NCI-H128 (cell line): ENCODE measurements around the gene CCDC134.
"Not testable (repeated sequence)": the region's sequence is repeated elsewhere in the genome, so short reads cannot be mapped to it uniquely, and the experiment has no call there.

Experiments
- DNase-seq: peaks from one replicate; lab custom pipeline; 2025; ENCODE audit not compliant: unreplicated experiment; lab: John Stamatoyannopoulos, UW

The CCDC134 gene

DNA sequence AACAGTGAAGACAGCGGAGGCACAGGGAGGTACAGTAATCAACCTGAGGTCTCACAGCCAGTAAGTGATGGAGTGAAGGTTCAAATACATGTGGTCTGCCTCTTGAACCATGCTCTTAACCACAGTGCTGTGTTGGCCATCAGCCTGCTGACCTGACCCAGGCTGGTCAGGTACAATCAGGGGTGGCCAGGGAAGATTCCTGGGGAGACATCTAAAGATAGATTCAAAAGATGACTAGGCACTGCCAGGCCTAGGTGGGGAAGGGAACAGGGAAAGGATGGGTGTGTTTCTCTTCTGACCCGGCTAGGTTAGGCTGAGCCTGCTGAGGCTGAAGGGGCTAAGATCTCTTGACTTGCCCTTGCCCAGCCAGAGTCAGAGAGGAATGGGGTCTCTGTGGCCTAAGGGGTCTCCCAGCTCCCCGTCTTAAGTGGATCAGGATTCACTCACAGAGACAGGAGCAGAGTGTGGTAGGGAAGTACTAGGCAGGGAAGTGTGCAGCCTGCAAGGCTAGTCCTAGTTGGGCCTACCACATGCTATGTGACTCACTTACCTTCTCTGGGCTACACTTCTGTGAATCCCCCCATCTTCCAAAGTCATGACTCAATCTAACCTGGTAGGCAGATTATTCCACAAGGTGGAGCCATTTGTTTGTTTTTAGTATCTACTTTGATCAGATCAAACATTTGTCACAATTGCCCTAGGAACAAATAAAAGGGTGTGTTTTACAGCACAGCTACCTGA lies 22.0 kb downstream of the CCDC134 start:
- no peak for DNase-seq

DNA sequence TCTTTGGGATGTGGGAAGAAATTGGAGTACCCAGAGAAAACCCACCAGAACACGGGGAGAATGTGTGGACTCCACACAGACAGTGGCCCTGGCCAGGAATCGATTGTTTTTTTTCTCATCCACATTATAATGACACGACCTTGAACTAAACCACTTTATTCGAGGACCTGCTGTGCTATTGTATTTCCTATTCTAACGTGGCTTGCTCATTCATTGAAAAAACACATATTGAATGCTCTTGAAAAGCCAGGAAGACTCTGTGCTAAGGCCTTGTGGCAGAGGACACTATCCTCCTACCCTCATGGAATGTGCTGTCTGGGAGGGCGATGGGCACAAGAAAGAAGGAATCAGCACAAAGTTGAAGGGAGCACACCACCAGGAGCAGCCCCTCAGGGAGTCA lies 23.3 kb downstream of the CCDC134 start:
- DNase-seq: no peak

DNA sequence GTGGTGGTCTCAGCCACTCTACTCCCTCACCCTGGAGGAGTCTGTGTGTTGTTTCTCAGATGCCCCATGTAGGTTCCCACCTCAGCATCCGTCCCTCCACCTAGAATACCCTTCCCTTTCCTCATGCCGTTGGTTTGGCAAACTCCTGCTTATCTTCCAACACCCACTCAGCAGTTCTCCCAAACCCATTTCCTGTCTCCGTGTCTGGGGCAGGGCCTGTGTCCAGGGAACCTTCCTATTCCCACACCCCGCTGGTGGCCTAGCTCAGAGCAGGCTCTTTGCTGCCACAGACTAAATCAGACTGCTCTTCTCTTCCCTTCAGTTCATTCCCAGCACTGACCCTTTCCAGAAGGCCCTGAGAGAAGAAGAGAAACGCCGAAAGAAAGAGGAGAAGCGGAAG lies 24.9 kb downstream of the CCDC134 start:
- no peak for DNase-seq

DNA sequence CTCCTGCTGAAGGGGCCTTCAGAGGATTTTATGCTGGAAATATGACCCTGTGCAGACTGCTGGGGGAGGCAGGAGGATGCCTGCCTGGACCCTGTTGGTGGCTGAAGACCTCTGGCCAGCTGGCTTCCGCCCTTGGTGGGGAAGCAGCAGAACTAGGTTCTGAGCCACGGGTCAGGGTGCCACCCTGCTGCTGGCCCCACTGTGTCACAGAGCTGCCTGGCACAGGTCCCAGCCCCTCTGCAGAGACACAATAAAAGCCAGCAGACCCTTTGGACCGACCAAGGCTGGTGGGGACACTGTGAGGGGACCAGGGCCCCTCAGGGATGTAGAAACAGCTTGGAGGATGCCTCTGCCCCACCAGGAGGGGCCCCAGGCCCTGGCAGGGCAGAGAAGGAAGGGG lies 25.5 kb downstream of the CCDC134 start:
- DNase-seq: no peak

DNA sequence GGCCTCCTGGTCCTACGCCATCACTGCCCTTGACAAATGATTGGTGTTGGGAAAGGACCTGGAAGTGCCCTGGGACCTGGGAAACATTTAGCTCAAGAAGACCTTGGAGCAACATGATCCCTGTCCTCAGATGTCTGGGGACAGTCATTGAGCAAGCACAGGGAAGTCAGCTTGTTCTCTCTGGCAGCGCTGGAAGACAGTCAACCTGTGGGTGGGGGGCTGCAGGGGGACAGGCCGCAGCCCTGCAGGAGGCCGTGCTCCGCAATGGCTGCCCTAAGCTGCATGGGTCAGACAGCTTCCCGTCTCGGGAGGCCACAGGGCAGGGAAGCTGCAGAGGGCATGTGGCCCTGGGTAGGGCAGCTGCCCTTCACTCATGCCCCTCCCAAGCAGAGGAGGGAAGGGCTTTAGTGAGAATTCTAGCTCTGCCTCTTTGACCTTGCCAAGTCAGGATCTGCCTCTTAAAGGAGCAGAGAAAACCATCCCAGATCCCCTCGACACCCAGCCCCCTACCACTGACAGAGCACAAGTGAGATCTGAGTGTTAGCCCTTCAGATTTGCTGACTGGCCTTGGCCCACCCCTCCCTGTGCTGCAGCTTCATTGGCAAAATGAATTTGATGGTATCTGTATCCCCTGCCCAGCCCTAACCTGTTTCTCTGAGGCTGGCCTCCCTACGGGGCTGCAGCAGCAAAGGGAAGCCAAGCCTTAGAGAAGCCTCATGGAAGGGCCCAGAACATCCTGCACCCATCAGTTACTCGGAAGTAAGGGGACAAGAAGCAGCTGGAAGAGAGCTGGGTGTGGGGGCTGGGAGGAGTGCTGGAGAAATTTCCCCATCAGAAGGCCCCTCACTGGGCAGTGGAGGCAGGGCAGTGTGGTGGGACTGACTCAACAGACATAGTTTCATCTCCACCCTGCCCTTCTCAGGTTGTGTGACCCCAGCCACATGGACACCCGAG lies 26.2 kb downstream of the CCDC134 start:
- DNase-seq: no peak

DNA sequence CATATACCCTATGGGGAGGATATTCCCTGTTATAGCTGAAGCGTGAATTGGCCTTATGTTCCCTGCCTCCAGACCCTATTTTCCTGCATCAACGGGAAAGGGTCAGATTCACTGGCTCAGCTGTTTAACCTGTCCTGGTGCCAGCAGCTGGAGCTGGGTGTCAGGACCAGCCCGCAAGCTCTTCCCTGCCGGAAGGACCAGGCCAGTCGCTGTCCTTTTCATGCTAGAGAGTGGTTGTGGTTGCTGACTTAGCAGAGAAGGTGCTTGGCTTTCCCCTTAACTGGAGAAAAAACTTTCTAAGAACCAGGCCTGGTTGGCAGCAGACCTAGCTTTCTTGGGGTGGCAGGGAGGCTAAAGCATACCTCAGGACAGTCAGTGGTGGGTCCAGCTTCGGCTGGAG lies 27.2 kb downstream of the CCDC134 start:
- DNase-seq: no peak

DNA sequence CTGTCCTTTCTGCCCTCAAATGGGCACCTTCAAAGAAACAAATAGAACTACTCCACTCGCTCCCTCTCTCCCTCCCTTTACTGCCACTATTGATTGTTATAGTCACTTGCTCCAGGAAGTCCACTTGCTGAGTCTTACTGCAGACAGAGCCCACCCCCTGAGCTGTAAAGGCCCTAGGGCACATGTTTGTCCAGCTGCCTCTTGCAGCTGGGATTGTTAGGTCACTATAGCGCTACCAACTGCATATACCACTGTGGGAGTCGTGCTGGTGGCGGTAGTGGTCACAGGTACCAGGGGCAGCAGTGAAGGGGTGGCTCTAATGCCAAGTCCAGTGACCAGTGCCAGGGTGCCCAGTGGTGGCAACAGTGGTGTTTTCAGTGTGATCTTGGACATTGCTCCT lies 28.0 kb downstream of the CCDC134 start:
- no peak for DNase-seq

DNA sequence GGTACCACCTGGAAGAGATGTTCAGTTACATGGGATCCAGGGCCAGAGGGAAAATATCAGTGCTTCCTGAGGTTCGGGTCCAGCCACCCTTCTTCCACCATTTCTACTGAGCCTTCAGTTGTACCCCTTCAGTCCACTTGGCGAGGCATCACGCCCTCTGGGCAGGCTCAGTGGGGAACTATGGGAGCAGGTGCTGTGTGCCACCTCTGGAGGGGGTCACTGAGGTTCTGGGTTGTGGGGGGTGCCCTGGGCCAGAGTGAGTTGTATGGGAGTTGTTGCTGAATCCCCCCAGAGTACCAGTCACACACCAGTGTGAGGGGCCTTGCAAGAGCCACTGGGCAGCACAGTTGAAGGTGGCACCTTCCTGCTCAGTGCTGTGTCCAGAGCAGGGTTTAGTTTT lies 29.7 kb downstream of the CCDC134 start:
- DNase-seq: no peak

DNA sequence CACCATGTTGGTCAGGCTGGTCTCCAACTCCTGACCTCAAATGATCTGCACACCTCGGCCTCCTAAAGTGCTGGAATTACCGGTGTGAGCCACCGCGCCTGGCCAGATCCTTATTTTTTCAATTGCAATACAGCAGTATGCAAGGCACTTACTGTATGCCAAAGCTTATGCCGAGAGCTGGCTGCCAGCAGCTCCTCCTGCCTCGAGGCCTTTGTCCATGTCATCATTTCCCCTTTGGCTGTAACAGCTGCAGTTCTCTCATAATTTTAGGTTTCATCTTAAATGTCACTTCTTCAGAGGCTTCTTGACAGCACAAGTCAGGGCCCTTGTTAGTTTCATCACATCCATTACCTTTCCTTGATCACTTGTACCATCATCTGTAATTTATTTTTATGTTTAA lies 30.9 kb downstream of the CCDC134 start:
- no peak for DNase-seq

DNA sequence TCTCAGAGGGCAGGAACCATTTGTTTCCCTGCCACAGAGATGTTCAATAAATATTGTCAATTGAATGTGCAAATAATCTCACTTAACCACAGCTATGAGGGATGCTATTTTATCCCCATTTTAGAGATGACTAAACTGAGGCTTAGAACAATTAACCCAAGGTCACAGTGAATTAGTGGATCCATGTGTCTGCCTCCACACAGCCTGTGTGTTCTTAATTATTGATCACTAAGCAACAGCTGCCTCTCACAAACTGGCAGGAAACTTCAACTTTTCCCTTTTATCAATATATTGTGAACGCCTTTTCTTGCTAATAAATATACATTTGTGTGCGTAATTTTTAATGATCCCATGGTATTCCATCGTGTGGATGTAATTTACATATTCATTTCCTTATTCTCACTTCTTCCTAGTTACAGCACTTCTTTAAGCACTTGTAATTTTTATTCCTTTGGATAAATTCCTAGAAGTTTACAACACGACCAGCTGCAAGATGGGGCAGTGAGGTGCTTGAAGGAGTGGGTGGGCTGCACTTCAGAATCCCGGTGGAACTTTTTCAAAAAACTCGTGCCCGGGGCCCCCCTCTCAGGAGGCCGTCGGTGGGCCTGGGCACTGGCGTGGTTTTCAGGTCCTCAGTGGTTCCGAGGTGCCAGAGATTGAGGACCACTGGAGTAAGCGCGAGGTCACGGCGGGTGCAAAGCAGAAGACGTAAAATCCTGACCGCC lies 31.5 kb downstream of the CCDC134 start:
- no peak for DNase-seq

DNA sequence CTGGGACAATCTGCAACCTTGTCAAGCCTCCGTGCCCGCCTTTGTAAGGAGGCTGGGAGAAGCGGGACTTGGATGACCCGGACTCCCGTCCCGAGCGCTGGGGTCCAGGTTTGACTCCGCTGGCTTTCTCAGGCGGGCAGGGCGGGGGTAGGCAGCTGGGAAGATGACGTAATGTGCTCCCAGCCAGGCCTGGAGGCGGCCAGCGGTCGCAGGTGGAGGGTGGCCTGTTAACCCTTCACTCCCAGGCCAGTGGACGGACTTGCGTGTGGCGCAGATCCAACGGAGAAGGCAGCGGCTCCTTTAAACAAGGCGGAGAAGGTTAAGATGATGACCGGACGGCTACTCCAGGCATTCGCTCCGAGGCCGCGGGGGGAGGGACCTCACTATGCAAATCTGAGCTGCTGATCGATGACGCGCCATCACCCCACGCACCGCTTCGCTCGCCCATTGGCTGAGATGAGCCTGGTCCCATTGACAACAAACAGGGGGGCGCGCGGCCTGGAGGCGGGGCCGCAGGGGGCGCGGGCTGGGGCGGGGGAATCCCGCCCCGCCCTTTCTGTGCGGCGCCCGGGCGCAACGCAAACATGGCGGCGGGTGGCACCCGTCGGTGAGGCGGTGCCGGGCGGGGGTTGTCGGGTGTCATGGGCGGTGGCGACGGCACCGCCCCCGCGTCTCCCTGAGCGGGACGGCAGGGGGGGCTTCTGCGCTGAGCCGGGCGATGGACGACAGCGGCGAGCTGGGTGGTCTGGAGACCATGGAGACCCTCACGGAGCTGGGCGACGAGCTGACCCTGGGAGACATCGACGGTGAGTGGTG lies 32.3 kb downstream of the CCDC134 start, which contains the start of gene SREBF2:
SREBF2 (plus strand) TSS at position 553 of the 816 bp plus-strand sequence; CDS start at position 719, 166 bp downstream.
- peak; percentile 94 for DNase-seq

DNA sequence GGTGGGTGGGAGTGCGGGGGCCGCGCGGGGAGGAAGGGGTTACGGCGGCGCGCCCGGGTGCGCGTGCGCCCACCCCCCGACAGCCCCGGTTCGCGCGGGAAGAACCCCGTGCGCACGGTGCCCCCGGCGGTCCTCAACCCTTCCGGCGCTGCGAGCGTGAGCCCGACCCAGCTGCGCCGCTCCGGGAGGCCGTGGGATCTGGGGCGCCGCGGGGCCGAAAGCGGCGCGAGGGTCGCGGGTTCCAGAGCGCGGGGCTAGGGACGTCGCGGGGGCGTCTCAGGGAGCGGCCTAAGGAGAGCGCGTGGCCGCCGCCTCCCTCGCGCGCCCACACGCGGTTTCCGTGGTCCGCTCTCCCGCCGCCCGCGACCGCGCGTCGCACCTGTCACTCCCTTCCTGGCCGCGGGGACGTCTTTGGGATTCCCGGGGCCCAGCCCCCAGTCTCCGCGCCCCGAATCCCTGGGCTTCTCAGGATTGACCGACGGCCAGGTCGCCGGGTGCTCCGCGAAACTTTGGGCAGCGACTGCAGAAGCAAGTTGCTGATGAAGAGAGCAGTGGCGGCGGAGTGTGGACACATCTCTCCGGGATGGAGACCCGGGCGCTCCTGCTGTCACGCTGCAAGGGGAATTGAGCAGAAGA lies 33.0 kb downstream of the CCDC134 start:
- DNase-seq: no peak

DNA sequence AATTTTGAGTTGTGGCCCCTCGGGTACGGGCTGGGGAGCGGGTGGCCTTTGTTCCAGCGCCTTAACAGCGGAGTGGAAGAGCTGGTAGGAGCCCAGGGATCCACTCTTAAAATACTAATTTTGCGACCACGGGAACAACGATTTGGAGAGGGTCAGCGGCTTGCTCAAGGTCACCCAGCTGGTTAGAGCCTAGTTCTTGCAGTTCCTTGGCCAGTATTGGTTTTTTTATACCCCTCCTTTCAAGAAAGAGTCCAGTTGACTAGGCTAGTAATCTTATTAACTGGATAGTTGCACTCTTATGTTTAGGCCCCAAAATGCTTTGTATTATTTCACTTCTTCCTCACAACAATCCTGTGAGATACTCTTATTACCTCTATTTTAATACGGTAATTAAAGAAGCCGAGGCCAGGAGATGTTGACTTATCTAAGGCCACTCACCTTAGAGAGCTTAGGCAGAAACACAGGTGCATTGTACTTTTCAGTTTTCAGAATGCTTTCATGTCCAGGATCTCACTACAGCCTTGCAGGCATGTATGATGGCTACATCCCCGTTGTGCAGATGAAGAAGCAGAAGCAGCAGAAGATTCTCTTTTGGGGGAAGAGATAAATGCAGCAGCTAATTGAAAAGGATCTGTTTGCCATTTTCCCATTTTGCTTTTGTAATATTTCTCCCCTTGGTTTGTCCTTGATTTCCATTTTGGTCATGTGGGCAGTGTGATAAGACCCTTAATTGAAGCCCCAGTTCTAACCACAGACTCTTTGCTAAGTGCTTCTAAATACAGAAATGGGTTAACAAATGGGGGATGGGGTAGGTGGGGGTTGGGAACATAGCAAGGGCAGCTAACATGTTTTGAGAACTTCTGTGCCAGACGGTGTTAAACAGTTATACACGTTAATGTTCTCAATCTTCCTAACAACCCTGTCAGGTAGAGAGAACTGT lies 33.8 kb downstream of the CCDC134 start:
- no peak for DNase-seq

DNA sequence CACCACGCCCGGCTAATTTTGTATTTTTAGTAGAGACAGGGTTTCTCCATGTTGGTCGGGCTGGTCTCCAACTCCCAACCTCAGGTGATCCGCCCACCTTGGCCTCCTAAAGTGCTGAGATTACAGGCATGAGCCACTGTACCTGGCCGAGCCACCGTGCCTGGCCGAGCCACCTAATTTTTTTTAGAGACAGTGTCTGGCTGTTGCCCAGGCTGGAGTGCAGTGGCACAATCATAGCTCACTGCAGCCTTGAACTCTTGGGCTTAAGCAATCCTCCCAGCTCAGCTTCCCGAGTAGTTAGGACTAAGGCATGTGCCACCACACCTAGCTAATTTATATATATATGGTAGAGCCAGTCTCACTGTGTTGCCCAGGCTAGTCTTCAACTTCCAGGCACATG lies 35.0 kb downstream of the CCDC134 start:
- DNase-seq: not testable (repeated sequence)

DNA sequence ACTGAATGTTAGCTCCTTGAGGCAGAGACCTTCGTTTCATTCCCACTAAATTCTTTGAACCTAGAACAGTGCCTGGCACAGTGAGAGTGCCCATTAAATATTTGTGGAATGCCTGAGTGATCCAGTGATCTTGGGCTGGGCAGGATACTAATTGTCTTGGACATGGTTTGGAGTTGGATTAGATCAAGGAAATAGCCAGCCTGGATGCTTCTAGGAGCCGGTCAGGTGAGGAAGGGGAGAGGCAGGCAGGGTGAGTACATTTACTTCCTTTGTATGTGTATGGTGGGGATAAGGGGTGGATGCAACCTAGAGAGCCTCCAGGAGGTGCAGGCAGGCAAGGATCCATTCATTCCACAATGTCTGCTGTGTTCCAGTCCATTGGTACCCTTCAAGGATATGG lies 36.1 kb downstream of the CCDC134 start:
- DNase-seq: no peak

DNA sequence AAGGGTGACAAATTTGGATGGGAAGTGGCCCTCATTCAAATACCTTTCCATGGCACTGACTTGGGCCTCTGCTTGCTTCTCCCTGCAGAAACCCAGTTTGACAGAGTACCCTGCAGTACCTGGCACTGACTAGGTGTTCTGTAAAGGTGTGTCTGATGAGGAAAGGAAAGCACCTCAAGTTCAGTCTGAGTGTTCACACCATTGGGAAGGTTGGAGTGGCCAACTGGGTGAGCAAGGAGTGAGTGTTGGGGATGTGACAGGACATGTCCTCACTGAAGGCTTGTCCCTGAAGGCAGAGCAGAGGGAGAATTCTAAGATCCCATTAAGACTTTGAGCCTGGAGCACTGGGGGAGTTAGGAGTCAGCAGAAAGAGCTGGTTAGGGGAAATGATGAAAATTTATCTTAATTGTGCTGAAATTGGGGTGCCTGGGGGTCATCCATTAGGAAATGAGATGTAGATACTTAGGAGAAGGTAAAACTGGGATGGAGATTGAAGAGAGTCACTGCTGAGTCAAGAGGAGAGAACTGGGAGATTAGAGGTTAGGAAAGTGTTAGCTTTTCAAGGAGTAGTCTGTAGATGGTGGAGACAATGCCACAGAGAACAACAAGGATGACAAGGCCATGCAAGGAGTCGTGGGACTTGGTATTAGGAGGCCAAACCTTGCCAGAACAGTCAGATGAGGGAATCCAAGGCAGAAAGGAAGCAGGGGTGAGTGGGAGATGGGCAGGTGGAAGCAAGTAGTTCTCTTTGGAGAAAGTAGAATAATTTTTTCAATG lies 38.6 kb downstream of the CCDC134 start:
- DNase-seq: no peak

DNA sequence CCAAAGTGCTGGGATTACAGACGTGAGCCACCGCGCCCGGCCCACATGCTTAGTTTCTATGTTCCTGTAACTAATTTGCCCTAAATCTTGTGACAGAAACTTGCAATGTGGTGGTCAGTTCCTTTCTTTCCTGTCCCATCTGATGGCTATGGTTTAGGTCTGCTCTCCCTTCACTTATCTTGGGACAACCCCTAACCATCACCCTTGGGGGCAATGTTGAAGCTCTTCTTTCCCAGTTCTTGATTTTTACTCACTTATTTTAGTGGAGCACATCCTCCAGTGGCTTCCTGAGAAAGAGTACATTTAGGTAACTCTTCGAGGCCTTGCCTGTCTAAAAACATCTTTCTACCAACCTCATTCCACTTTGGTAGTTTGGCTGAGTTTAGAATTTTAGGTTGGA lies 39.7 kb downstream of the CCDC134 start:
- DNase-seq: no peak

DNA sequence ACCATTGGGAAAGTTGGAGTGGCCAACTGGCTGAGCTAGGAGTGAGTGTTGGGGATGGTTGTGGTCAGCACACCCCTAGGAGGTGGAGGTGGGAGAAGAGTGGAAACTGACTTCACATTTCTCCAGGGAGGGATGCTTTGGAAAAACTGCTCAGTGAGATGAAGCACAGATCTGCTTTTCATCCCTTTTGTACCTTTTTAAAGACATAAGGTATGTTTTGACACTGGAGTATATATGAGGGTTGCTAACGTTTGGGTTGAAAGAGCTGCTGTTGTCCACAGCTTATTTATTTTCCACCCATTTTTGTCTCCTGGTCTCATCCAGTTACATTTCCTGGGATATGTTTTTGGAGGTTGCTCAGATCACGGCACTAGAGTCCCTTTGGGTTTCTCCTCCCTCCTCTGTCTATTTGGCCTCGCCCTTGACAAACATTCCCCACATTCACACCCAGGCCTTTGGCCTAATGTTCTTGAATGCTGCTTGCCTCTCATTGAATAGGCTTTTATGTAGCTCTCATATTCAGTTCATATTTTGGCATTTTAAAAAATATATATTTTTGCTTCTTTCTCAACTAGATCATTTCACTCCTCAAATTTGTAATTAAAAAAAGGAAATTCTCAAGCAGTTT lies 40.7 kb downstream of the CCDC134 start:
- no peak for DNase-seq
